Measurements from ENCODE around the gene ACSF3. TPM values are rescaled to one million over a fixed set of nuclear protein-coding genes. Genes with fewer than 3 reads are reported as not detected.
"Not testable (repeated sequence)": the region's sequence is repeated elsewhere in the genome, so short reads cannot be mapped to it uniquely, and the experiment has no call there.

ACSF3 gene
- total RNA-seq, 2 experiments from 2014 or later: 36.5 to 39.2 TPM

DNA sequence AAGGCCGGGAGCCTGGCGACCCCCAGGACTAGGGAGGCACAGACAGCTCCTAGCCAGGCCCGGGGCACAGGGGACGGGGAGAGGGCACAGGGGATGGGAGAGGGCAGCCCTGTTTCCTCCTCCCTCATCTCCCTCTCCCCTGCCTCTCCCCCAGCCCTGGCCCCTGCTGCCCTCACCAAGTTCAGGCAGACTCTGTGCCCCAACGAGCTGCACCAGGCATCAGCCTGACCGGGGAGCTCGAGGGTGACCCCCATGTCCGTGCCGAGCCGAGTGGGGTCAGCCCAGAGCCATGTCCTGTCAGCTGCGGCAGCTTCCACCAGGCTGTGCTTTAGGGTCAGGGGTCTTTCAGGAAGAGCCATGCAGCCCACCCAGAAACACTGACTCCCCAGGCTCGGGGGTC lies 83.8 kb downstream of the ACSF3 start:
- ChIA-PET CTCF (interaction anchor here (0.9 kb wide), 1 partner anchor 10 kb away, joined by 3 read pairs; no protein-coding TSS in a partner anchor), POLR2A (no interaction called here)

DNA sequence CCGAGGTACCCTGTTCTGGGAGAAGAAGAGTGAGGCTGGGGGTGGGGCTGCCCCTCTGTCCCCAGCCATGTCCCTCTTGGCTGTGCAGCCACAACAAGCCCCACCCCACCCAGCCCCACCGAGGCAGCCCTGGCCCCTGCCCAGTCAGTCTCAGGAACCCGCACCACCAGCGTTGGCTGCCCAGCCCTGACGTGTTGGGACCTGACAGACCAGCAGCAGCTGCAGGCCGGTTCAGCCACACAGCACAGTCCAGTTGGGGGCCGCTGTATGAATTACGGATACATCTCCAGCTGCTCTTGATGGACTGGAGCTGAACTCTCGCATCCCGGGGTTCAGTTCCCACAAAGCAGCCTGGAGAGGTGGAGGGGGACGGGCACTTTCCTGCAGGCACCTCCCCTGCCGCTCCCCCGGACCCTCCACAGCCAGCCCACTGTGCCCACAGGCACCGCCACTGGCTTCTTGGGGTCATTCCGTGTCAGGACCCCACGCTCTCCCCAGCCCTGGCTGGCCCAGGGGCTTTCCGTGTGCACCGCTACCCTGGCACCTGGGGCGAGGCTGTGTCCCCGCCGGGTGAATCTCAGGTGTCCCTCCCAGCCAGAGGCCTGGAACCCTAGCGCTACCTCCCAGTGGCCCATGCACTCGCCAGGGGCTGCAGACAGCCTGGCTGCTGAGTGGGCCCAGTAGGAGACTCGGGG lies 84.9 kb downstream of the ACSF3 start:
- CTCF ChIA-PET: no interaction called here
- POLR2A ChIA-PET: no interaction called here

DNA sequence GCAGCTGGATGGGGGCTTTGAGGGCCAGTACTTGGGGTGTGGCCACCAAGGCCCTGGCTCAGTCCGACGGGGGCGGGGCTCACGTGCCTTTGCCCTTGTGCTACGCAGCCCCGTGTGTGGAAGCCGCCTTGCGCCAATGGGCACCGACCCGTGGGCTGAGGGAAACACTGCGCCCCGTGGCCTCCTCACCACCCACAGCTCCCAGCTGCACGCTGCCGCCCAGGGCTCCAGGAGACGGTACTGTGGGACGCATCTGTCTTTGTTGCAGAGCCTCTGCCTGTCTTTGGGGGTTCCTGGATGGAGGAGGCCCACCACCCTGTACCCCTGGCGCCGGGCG lies 85.5 kb downstream of the ACSF3 start:
- ChIA-PET POLR2A (no interaction called here), CTCF (no interaction called here)

DNA sequence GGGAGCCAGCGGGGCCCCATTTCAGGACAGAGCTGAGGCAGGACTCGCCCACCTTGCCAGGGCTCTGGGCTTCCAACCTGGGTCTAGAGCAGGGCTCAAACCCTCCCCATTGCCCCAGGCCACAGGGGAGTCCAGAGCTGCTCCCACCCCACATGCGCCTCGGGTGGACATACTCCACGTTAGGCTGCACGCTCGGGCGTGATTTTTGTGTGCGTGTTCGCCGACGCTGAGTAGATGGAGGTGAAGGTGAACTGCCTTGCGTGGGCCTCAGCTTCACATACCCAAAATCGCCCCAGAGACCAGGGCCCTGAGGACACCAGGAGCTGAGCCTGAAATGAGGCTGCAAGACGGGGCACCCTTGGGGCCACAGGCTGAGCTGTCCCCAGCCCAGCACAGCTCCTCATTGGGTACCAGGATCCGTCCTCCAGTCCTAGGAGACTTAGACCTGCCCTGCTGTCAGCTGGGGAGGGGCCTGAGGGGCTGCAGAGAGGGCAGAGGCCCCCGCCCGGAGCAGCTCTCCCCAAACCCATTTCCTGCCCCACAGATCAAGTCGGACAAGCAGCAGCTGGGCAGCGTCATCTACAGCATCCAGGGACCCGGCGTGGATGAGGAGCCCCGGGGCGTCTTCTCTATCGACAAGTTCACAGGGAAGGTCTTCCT lies 86.1 kb downstream of the ACSF3 start:
- POLR2A ChIA-PET: no interaction called here
- CTCF ChIA-PET: no interaction called here

DNA sequence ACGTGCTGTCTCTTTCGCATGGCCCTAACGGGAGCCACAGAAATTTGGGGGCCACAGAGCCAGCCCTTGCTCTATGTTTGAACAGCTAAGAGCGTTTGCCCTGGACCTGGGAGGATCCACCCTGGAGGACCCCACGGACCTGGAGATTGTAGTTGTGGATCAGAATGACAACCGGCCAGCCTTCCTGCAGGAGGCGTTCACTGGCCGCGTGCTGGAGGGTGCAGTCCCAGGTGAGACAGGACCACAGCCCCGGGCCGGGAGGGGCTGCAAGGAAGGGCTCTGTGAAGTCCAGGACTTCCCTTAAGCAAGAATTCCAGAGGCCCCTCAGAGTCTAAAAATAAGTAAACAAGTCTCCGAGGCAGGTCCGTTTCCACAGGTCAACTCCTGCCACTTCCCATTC lies 89.8 kb downstream of the ACSF3 start:
- POLR2A ChIA-PET: no interaction called here
- CTCF ChIA-PET: interaction anchor here (1.0 to 1.3 kb wide), 2 partner anchors 10 to 16 kb away, joined by 3 read pairs; no protein-coding TSS in a partner anchor

DNA sequence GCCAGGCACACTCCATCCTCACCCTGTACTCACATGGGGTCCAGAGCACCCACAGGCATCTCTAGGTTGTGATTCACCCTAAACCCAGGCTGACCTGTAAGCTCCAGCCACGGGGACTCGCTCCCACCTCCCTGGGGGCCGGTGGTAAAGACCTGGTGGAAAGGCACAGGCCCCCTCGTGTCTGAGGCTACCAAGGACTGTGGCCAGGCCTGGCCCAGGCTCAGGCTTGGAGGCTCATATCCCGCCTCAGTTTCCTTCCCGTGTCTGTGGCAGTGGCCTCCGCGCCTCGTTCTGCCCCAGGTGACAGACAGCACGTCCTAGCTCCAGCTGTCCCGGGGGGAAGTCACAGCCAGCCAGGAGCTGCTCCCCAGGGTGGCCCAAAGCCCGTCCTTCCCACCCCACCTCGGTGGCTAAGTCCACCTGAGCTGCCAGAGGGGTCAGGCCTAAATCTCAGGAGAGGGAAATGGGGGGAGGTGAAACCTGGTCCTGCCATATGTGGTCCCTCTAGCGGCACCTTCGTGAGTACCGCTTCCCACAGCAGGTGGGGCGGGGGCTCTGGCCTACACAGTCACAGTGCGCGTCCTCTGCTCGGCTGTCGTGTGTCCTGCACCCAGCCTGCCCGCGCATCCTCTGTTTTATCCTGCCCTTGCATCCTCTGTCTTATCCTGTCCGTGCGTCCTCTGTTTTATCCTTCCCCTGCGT lies 90.5 kb downstream of the ACSF3 start:
- ChIA-PET CTCF (interaction anchor here (1.0 to 1.3 kb wide), 2 partner anchors 10 to 17 kb away, joined by 3 read pairs; no protein-coding TSS in a partner anchor), POLR2A (no interaction called here)

DNA sequence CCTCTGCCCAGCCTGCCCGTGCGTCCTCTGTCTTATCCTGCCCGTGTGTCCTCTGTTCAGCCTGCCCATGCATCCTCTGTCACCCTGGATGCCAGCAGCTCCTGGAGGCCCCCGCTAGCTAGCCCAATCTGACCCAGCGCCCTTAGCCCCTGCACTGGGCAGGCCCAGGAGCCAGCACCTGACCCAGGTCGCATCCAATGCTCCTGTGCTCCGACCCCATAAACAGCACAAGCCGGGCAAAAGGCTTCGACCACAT lies 91.0 kb downstream of the ACSF3 start:
- ChIA-PET CTCF (interaction anchor here (1.4 kb wide), 1 partner anchor 17 kb away, joined by 4 read pairs; no protein-coding TSS in a partner anchor), POLR2A (no interaction called here)

DNA sequence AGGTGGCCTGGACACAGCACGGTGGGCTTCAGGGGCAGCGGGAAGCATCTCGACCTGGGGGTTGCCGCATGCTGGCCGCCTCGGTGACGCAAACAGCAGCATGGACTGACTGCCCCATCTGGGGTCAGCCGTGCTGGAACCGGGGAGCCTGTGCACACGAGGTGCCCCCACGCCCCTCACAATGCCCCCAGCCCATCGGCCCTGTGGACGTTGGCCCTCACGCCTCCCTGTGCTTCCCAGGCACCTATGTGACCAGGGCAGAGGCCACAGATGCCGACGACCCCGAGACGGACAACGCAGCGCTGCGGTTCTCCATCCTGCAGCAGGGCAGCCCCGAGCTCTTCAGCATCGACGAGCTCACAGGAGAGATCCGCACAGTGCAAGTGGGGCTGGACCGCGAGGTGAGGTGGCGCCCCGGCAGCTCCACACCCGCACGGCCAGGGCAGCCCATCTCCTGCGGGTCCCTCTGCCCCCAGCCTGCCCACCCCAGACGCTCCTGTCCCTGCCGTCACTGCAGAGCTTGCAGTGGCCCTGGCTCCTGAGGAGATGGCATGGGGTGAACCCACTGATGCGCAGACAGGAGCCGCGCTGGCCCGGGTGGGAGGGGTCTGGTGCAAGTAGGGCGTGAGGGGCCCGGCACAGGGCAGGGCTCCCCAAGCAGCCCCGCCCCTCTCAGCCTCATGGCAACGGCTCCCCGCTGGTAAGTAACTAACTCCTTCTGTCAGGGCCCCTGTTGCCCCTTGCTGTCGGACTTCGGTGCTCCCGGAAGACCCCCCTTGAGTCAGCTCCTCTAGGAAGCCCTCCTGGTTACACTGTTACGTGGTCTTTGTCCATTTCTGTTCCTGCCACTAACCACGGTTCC lies 91.5 kb downstream of the ACSF3 start:
- ChIA-PET CTCF (interaction anchor here (1.4 kb wide), 1 partner anchor 18 kb away, joined by 4 read pairs; no protein-coding TSS in a partner anchor), POLR2A (no interaction called here)

DNA sequence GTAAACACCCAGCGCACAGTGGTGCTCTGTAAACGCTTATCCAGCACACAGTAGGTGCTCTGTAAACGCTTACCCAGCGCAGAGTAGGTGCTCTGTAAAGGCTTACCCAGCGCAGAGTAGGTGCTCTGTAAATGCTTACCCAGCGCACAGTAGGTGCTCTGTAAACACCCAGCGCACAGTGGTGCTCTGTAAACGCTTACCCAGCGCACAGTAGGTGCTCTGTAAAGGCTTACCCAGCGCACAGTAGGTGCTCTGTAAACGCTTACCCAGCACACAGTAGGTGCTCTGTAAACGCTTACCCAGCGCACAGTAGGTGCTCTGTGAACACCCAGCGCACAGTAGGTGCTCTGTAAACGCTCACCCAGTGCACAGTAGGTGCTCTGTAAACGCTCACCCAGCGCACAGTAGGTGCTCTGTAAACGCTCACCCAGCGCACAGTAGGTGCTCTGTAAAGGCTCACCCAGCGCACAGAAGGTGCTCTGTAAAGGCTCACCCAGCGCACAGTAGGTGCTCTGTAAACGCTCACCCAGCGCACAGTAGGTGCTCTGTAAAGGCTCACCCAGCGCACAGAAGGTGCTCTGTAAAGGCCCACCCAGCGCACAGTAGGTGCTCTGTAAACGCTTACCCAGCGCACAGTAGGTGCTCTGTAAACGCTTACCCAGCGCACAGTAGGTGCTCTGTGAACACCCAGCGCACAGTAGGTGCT lies 92.4 kb downstream of the ACSF3 start:
- CTCF ChIA-PET: interaction anchor here (1.4 kb wide), 1 partner anchor 19 kb away, joined by 4 read pairs; no protein-coding TSS in a partner anchor
- POLR2A ChIA-PET: not testable (repeated sequence)

DNA sequence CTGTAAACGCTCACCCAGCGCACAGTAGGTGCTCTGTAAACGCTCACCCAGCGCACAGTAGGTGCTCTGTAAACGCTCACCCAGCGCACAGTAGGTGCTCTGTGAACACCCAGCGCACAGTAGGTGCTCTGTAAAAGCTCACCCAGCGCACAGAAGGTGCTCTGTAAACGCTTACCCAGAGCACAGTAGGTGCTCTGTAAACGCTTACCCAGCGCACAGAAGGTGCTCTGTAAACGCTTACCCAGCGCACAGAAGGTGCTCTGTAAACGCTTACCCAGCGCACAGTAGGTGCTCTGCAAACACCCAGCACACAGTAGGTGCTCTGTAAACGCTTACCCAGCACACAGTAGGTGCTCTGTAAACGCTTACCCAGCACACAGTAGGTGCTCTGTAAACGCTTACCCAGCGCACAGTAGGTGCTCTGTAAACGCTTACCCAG lies 93.0 kb downstream of the ACSF3 start:
- POLR2A ChIA-PET, CTCF ChIA-PET: not testable (repeated sequence)

DNA sequence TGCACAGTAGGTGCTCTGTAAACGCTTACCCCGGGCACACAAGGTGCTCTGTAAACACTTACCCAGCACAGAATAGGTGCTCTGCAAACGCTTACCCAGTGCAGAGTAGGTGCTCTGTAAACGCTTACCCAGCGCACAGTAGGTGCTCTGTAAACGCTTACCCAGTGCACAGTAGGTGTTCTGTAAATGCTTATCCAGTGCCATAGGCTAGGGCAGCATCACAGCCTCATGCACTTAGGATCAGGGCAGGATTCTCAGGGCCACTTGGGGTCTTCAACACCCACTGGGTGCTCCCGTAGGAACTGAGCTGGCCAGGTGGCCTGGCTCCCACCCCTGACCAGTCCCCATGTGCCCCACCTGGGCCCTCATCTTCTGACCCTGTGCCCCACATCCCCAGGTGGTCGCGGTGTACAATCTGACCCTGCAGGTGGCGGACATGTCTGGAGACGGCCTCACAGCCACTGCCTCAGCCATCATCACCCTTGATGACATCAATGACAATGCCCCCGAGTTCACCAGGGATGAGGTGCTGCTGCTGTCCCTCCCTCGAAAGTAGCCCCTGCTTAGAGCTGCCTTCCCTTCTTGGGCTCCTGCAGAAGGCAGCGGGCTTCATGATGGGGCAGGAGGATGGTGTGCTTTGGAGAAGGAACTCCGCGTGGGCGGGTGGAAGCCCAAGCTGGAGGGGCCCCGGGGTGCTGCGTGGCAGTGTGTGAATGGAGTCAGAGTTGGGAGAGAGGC lies 93.5 kb downstream of the ACSF3 start:
- CTCF ChIA-PET: no interaction called here
- POLR2A ChIA-PET: no interaction called here

DNA sequence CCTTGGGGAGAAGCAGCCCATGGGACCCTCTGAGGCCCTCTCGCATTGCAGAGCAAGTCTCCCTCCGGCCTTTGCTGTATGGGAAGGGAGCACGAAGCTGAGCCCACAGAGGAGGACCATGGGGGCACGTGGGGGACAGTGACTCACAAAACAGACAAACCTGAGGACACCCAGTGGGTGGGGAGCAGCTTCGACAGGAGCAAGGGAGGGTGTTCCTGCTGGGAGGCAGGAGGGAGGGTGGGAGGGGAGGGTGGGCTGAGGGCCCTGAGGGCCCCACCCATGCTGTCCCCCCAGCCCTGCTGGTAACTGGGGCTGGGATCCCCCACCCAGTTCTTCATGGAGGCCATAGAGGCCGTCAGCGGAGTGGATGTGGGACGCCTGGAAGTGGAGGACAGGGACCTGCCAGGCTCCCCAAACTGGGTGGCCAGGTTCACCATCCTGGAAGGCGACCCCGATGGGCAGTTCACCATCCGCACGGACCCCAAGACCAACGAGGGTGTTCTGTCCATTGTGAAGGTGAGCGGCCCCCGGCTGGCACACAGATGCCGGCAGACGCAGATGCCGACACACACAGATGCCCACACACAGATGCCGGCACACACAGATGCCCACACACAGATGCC lies 94.2 kb downstream of the ACSF3 start:
- CTCF ChIA-PET: no interaction called here
- POLR2A ChIA-PET: no interaction called here

DNA sequence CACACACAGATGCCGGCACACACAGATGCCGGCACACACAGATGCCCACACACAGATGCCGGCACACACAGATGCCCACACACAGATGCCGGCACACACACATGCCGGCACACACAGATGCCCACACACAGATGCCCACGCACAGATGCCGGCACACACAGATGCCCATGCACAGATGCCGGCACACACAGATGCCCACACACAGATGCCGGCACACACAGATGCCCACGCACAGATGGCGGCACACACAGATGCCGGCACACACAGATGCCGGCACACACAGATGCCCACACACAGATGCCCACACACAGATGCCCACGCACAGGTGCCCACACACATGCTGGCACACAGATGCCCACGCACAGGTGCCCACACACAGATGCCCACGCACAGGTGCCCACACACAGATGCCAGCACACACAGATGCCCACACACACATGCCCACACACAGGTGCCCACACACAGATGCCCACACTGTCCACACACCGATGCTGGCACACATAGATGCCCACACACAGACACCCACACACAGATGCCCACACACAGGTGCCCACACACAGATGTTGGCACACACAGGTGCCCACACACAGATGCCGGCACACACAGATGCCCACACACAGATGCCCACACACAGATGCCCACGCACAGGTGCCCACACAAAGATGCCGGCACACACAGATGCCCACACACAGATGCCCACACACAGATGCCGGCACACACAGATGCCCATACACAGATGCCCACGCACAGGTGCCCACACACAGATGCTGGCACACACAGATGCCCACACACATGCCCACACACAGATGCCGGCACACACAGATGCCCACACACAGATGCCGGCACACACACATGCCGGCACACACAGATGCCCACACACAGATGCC lies 95.1 kb downstream of the ACSF3 start:
- CTCF ChIA-PET, POLR2A ChIA-PET: not testable (repeated sequence)

DNA sequence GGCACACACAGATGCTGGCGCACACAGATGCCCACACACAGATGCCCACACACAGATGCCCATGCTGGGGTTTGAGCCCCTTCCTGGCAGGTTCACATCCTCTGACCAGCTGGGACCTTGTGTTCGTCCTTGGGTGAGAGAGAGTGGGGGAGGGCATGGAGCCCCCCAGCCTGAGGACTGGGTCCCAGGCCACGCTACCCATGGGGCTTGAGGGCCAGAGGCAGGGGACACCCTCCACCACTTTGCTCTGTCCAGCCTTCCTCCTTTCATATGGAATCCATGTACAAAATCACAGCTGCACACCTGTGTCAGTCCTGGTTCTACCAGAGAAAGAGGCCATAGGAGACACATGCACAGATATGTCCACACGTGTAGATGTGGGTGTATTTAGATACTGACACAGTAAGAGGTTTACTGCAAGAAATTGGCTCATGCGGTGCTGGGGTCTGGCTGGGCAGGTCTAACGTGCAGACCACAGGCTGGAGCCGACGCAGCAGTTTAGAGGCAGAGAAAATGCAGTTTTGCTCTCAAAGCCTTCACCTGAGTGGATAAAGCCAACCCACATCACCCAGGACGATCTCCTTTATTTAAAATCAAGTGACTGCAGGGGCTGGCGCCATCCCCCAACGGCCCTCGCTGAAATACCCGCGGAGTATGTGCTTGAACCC lies 95.8 kb downstream of the ACSF3 start:
- ChIA-PET POLR2A (no interaction called here), CTCF (no interaction called here)

DNA sequence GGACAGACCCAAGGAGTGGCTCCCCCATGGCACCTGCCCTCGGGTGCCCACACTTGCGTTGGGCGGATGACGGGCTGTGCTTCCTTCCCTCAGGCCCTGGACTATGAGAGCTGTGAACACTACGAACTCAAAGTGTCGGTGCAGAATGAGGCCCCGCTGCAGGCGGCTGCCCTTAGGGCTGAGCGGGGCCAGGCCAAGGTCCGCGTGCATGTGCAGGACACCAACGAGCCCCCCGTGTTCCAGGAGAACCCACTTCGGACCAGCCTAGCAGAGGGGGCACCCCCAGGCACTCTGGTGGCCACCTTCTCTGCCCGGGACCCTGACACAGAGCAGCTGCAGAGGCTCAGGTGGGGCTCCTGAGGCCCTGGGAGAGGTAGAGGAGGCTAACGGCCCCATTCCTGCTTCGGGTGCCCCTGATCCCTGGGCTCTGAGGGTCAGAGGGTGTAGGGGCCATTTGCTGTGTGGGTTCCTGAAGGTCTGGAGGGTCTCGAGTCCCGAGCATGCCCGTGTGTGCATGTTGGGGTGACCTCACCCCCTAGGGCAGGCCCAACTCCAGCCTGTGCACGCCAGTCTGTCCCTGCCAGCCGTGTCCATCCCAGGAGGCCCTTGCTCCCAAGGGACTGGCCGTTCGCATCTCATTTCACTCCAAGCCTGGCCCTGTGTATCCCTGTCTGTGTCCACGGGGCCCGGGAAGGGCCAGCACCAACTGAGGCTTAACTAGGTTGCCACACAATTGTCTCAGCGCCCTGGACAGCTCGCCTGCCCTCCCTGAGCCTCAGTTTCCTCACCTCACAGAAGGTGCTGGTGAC lies 96.7 kb downstream of the ACSF3 start:
- CTCF ChIA-PET: interaction anchor here (0.6 kb wide), 1 partner anchor 94 kb away, joined by 4 read pairs; no protein-coding TSS in a partner anchor
- POLR2A ChIA-PET: no interaction called here
